Smooth muscle cell (in vitro differentiated cells): ENCODE data around the gene DCTPP1. TPM values are rescaled to one million over a fixed set of nuclear protein-coding genes. Genes with fewer than 3 reads are reported as not detected.

Experiments used
- DNase-seq: peaks from one replicate; lab custom pipeline; 2025; ENCODE audit not compliant: unreplicated experiment; lab: John Stamatoyannopoulos, UW
- H2AFZ ChIP-seq: fragments of 200-600 bp; sonication (generic); 2 replicates; pipeline ENCODE4 v1.6.0; 2016; ENCODE audit warnings: antibody characterized with exemption, low read depth, mild to moderate bottlenecking
- H3F3A ChIP-seq: fragments of 200-600 bp; sonication (generic); 2 replicates; pipeline ENCODE4 v1.6.0; 2017; ENCODE audit warnings: antibody characterized with exemption, low read depth
- H3K27ac ChIP-seq: fragments of 200-600 bp; sonication (generic); 2 replicates; pipeline ENCODE4 v1.5.1; 2016; ENCODE audit warnings: low read depth, mild to moderate bottlenecking
- H3K27me3 ChIP-seq: fragments of 200-600 bp; sonication (generic); 2 replicates; pipeline ENCODE4 v1.6.1; 2016; ENCODE audit warnings: low read depth, mild to moderate bottlenecking
- H3K36me3 ChIP-seq: fragments of 200-600 bp; sonication (generic); 2 replicates; pipeline ENCODE4 v1.5.1; 2016; ENCODE audit warnings: low read depth
- H3K4me1 ChIP-seq: fragments of 200-600 bp; sonication (generic); 2 replicates; pipeline ENCODE4 v1.5.1; 2016; ENCODE audit warnings: low read depth
- H3K4me2 ChIP-seq: fragments of 200-600 bp; sonication (generic); 2 replicates; pipeline ENCODE4 v1.6.0; 2016; ENCODE audit warnings: mild to moderate bottlenecking
- H3K4me3 ChIP-seq: fragments of 200-600 bp; sonication (generic); 2 replicates; pipeline ENCODE4 v1.5.1; 2016; ENCODE audit warnings: mild to moderate bottlenecking
- H3K79me2 ChIP-seq: fragments of 200-600 bp; sonication (generic); 2 replicates; pipeline ENCODE4 v1.6.0; 2016; ENCODE audit warnings: low read depth, mild to moderate bottlenecking
- H3K9ac ChIP-seq: fragments of 200-600 bp; sonication (generic); 2 replicates; pipeline ENCODE4 v1.6.0; 2016; ENCODE audit warnings: low read depth
- H3K9me3 ChIP-seq: fragments of 200-600 bp; sonication (generic); replicated peaks from 2 replicates; pipeline ENCODE4 v1.5.1; 2016; ENCODE audit warnings: low read depth
- H4K20me1 ChIP-seq: fragments of 200-600 bp; sonication (generic); 2 replicates; pipeline ENCODE4 v1.6.0; 2016; ENCODE audit warnings: low read depth
- CTCF ChIP-seq: fragments of 200-600 bp; sonication (generic); IDR thresholded peaks from 2 replicates; pipeline ENCODE4 v1.5.1; 2017; ENCODE audit warnings: borderline replicate concordance, mild to moderate bottlenecking, antibody characterized with exemption; ENCODE audit not compliant: insufficient read depth, poor library complexity, severe bottlenecking
- WGBS: methylation state at CpG from one replicate; pipeline ENCODE4 v1.1.7; 2016; ENCODE audit warnings: low lambda C conversion rate; 5-methylcytosine and 5-hydroxymethylcytosine counted together
- polyA plus RNA-seq: library from polyadenylated mRNA; unstranded; fragments of >200 nt; fragmentation: Nextera tagmentation; extraction: Ambion mirVana; gene quantifications from 2 replicates; pipeline ENCODE4 v1.2.1, GENCODE V29; 2016
- total RNA-seq: library from RNA; depleted of rRNA; stranded (reverse); fragments of >200 nt; gene quantifications from 2 replicates; pipeline ENCODE4 v1.2.3, GENCODE V29; 2014

The DCTPP1 gene
- total and polyA plus RNA-seq, 2 experiments from 2014 or later: 18.4 to 37.8 TPM

GRCh38 chr16:30416047-30416603 is 13.7 kb downstream of the DCTPP1 start:
- no peak for TF ChIP-seq CTCF
- DNase-seq: no peak

GRCh38 chr16:30414159-30414558 is 15.7 kb downstream of the DCTPP1 start:
- no peaks in the 10 kb centered on the region for H3K4me1 ChIP-seq
- 97% methylated on average over 5 of the region's 5 CpGs for WGBS
- no peak overlapping the region for H3K27ac ChIP-seq
- H2AFZ ChIP-seq: no peak overlapping the region
- no peak overlapping the region for H3K4me2 ChIP-seq
- H3K27me3 ChIP-seq: no peaks in the 10 kb centered on the region
- H3K9ac ChIP-seq: no peak overlapping the region
- H3K4me3 ChIP-seq: no peak overlapping the region
- peaks cover 16% of the 10 kb centered on the region for H3K79me2 ChIP-seq
- DNase-seq: no peak
- TF ChIP-seq CTCF: no peak
- peaks cover 19% of the 10 kb centered on the region for H4K20me1 ChIP-seq
- no peaks in the 10 kb centered on the region for H3K36me3 ChIP-seq
- peaks cover 19% of the 10 kb centered on the region for H3F3A ChIP-seq
- H3K9me3 ChIP-seq: no peaks in the 10 kb centered on the region

More at GRCh38 chr16:30416047-30416603, 13.7 kb downstream of the DCTPP1 start:
- no peaks in the 10 kb centered on the region for H3K27me3 ChIP-seq
- no peak overlapping the region for H3K4me2 ChIP-seq
- no peak overlapping the region for H3K27ac ChIP-seq
- 89% methylated on average over 4 of the region's 4 CpGs for WGBS
- no peaks in the 10 kb centered on the region for H3K36me3 ChIP-seq
- peaks cover 17% of the 10 kb centered on the region for H3F3A ChIP-seq
- H3K9ac ChIP-seq: no peak overlapping the region
- H4K20me1 ChIP-seq: peaks cover 14% of the 10 kb centered on the region
- no peak overlapping the region for H2AFZ ChIP-seq
- peaks cover 7% of the 10 kb centered on the region for H3K79me2 ChIP-seq
- H3K9me3 ChIP-seq: no peaks in the 10 kb centered on the region
- no peaks in the 10 kb centered on the region for H3K4me1 ChIP-seq
- no peak overlapping the region for H3K4me3 ChIP-seq

GRCh38 chr16:30413112-30413806 is 16.6 kb downstream of the DCTPP1 start:
- peaks cover 19% of the 10 kb centered on the region for H4K20me1 ChIP-seq
- H3K4me2 ChIP-seq: no peak overlapping the region
- H3K27ac ChIP-seq: no peak overlapping the region
- no peak overlapping the region for H3K4me3 ChIP-seq
- no peak overlapping the region for H3K9ac ChIP-seq
- no peak overlapping the region for H2AFZ ChIP-seq
- peaks cover 27% of the 10 kb centered on the region for H3F3A ChIP-seq
- no peaks in the 10 kb centered on the region for H3K9me3 ChIP-seq
- no peaks in the 10 kb centered on the region for H3K36me3 ChIP-seq
- WGBS: 96% methylated on average over 6 of the region's 6 CpGs
- TF ChIP-seq CTCF: no peak
- H3K4me1 ChIP-seq: no peaks in the 10 kb centered on the region
- peaks cover 16% of the 10 kb centered on the region for H3K79me2 ChIP-seq
- no peak for DNase-seq
- H3K27me3 ChIP-seq: no peaks in the 10 kb centered on the region
